HG03045 (cell line): Measurements from ENCODE around the gene NUBP2.

Experiments
- ATAC-seq: cut with Tn5 transposase; IDR thresholded peaks from one replicate; pipeline ENCODE4 v1.9.1; 2021; ENCODE audit warnings: mild to moderate bottlenecking, moderate library complexity; ENCODE audit not compliant: unreplicated experiment

NUBP2 gene

DNA sequence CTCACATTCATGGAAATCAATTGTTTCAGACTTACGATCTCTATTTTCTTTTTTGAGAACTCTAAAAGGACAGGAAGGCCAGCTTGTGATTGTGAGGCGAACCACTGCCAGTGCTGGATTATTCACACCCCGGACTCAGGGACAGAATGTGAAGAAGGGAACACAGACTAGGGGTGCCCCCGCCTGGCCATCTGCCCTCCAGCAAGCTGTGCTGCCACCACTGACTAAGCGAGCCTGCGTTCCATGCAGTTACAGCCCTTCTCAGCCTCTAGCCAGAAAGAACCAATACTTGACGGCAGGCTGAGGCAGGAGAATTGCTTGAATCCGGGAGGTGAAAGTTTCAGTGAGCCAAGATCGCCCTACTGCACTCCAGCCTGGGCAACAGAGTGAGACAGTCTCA is 41.1 kb downstream of the NUBP2 start:
- ATAC-seq = no peak

DNA sequence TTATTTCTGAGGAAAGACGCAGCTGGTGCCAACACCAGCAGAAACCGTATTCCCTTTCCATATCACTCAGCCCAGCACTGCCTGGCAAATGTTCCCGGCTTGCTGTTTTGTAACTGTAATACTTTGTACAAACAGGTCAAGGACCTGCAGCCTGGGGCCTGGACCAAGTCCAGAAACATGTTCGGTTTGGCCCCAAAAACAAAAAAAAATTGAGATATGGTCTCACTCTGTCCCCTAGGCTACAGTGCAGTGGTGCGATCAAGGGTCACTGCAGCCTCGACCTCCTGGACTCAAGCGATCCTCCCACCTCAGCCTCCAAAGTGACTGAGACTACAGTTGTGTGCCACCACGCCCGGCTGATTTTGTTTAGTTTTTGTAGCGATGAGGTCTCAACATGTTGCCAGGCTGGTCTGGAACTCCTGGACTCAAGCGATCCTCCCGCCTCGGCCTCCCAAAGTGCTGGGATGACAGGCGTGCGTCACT is 42.7 kb downstream of the NUBP2 start:
- no peak for ATAC-seq

DNA sequence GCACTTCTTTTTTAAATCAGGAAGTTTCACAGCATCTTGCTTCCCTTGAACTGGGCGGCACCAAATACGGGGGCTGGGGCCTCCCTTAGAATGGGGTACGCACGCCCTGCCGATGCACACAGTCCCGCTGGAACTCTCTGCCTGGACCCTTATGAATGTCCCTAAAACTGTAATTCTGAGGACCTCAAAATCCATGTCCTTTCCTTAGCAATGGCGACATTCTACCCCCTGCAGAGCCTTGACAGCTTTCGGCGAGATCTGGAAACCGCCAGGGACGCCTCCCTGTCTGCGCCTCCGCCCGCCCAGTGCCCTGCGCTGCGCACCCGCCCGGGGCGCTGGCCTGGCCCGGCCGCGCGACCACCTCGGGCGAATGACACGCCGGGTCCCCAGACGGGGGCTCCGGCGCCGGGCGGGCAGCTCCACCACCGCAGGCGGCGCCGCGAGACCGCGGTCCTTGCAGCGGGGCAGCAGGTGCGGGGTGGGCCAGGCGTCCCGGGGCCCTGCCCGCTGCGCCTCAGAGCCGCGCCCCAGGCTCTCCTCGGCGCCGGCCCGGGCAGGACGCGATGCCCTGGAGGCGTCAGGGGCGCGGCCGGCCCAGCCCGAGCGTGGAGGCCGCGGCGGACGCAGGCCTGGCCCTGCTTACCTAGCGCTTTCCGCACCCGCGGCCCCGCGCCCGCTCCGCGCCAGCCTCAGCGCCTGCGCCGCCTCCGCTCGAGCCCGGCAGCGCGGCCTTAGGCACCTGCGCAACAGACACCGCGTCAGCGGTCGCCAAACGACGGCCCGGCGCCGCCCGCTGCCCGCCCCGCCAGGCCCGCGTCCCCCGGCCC is 43.3 kb downstream of the NUBP2 start:
- peak; percentile 49 for ATAC-seq

DNA sequence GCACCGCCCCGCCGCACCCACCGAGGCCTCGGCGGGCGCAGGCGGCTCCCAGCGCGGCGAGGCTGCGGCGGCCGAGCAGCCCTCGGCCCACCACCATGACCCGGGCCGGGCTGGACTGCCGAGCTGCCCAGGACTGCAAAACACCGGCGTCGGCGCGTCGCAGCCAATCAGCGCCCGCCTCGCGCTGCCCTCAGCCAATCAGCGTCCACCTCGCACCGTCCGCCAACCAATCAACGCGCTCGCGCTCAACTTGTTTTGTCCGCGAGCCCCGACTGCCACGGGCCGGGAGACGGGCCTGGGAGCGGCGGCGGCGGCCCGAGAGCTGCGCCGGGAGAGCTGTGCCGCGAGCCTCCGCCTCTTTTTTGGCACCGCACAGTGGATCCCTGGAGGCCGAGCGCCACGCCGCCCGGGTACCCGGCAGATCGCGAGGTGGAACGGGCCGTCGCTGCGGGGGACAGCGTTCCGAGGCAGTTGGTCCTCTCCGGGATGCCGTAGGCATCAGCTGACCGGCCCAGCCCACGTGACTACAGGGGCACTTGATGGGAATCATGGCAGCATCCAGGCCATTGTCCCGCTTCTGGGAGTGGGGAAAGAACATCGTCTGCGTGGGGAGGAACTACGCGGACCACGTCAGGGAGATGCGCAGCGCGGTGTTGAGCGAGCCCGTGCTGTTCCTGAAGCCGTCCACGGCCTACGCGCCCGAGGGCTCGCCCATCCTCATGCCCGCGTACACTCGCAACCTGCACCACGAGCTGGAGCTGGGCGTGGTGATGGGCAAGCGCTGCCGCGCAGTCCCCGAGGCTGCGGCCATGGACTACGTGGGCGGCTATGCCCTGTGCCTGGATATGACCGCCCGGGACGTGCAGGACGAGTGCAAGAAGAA is 44.2 kb downstream of the NUBP2 start, which contains the start of the genes FAHD1 and HAGH:
Gene FAHD1 (plus strand): TSS at position 516 of the 883 bp plus-strand sequence. CDS start 33 bp downstream, at position 549.
Gene HAGH (minus strand): TSS at position 135 of the 883 bp plus-strand sequence. CDS start 38 bp downstream, at position 97.
- peak; percentile 83 for ATAC-seq

DNA sequence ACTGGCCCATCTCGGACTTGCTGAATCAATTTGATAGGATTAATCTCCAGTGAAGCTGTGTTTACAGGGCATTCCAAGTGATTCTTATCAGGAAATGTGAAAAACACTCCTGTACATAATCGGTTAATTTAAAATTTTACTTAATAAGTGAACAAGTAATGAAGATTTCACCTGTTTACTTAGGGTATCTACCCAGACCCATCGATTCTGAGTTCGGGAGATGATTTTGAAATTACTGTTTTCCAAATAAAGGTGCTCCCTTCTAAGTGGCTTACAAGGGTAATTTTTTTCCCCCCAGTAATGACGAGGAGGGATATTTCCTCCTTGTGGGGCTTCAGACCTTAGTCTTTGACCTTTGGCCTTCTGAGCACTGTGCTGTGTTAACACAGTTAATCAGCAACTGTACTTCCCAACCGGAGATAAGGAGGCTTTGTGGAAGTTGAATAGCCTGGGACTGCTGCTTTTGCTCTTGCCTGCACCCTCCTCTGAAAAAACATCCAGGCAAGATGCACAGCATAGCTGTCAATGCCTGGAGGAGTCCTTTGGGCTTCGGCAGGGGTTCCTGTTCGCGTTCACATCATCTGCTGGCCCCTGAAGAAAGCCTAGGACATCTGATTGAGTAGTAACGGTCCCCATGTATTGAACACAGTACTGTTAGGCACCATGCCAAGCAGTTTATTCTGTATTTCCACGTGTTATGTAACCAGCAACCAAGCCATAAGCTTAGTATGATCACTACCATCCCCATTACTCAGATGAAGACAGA is 46.1 kb downstream of the NUBP2 start:
- ATAC-seq = no peak

DNA sequence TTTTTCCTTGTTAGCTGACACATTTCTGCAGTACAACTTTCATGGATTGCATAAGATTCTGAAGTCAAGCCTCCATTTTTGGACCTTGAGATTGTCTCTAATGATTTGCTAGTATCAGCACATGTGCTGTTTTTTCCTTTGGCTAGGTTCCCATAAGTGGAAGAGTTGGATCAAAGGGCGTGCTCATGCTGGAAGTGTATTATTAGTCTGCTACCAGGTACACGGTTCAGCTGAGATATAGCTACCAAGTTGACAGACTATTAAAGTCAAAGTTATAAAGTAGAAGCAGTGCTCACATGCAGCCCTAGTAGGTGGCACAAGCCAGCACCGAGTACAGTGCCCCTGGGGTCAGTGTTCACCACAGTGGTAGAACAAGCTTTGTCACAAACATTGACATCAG is 47.5 kb downstream of the NUBP2 start:
- ATAC-seq = no peak

DNA sequence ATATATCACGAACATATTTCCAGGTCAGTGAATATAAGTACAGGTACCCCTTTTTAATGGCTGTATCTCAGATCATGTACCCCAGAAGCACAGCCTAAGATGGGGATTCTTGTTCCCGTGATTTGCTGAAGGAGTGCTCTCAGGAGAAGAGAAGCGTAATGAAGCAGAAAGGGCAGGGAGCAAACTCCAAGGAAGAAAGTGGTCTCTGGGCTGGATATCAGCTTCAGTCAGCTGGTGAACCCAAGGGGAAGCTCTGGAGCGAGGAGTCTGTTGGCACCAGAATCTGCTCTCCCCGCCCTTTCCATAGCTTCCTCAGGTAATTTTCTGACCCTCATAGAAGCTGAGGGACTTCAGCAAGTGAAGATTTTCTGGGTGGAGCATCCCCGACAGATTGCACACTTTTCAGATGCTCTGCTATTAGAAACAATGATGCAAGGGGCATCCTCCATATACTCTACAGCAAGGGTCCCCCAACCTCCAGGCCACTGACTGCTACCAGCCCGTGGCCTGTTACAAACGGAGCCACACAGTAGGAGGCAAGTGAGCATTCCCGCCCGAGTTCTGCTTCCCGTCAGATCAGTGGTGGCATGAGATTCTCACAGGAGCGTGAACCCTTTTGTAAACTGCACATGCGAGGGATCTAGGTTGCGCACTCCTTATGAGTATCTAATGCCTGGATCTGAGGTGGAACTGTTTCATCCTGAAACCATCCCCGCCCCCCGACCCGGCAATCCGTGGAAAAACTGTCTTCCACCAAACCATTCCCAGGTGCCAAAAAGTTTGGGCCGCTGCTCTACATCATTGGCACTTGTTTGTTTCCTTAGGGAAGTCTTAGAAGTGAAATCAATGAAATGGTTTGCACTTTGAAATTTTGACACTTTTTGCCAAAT is 48.7 kb downstream of the NUBP2 start:
- no peak for ATAC-seq

DNA sequence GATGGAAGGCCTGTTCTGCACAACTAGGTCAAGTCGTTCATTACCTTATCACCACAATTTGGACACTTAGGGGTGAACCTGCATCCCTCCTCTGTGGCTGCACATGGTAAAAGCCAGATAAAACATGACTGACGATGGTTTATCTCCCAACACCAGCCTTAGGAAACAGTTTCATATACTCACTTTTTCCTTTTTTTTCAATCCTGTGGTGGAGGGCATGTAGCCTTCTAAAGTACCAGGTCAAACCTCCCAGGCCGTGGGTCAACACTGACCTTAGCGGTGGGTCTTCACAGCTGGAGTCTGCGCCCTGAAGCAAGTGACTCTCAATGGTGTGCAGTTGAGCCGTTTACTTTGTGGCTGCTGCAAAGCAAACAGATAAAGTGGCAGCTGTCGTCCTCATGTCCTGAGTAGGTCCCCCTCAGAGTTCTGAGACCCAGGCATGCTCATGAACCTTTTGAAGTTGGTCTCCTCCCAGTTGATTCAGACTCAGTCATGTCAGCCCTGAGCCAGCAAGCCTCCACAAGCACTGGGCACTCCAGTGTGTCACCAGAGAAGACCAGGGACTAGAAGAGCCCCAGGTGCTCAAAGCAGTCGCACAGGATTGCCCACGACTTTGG is 50.2 kb downstream of the NUBP2 start:
- ATAC-seq = no peak

DNA sequence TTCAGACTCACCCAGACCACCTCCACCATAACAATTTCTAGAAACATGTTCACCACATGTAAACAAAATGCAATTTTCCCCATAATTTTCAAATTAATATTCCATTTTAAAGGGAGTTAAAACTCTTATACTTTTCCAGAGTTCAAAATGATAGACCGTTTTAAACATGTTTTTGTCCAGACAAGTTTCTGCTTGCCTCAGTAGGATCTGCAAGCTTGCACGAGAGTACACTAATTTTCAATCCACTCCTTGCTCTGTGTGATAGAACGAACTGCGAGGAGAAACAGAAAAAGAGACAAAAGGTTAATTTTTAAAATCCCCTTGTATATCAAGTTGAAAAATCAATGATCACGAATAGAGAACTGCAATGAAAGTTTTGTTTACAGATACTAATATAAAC is 51.3 kb downstream of the NUBP2 start:
- ATAC-seq = no peak
